Tibial nerve (tissue), 4 donors: ENCODE measurements around the gene ARHGAP1. TPM values are rescaled to one million over a fixed set of nuclear protein-coding genes. Genes with fewer than 3 reads are reported as not detected.

Experiments used
- DNase-seq, 2 donors: peaks; one replicate each; pipeline ENCODE4 v3.0.0-alpha.2; 2019; ENCODE audit warnings: low spot score in 2 of 2
- H3K27ac ChIP-seq, 4 donors: fragments of 200-600 bp; sonication (generic) in 3 of 4; one replicate each; pipeline ENCODE4 v1.5.1; 2017 to 2019; ENCODE audit warnings: mild to moderate bottlenecking in 1 of 4
- H3K27me3 ChIP-seq, 2 donors: fragments of 200-600 bp; sonication (generic) in 1 of 2; one replicate each; pipeline versions ENCODE4 v1.5.1 to v1.6.0; 2017 to 2019
- H3K36me3 ChIP-seq, 3 donors: fragments of 200-600 bp; sonication (generic); one replicate each; pipeline ENCODE4 v1.5.1; 2018 to 2019
- H3K4me1 ChIP-seq, 4 donors: fragments of 200-600 bp; sonication (generic) in 3 of 4; one replicate each; pipeline ENCODE4 v1.5.1; 2017 to 2019
- H3K4me3 ChIP-seq, 4 donors: fragments of 200-600 bp; sonication (generic) in 3 of 4; one replicate each; pipeline ENCODE4 v1.5.1; 2017 to 2019; ENCODE audit warnings: mild to moderate bottlenecking in 1 of 4, moderate library complexity in 1 of 4
- H3K9me3 ChIP-seq, 4 donors: fragments of 200-600 bp; sonication (generic) in 3 of 4; one replicate each; pipeline ENCODE4 v1.5.1; 2017 to 2019
- EP300 ChIP-seq, 2 donors: sonication (generic); formaldehyde crosslinking; IDR thresholded peaks; one replicate each; pipeline ENCODE4 v1.6.1; 2017; ENCODE audit warnings: antibody characterized with exemption in 2 of 2, mild to moderate bottlenecking in 1 of 2
- POLR2A ChIP-seq, 2 donors: fragments of 450-650 bp; IDR thresholded peaks; one replicate each; pipeline ENCODE4 v1.6.1; 2017; ENCODE audit warnings: antibody characterized with exemption in 2 of 2, mild to moderate bottlenecking in 2 of 2, moderate library complexity in 2 of 2
- WGBS, 2 donors: methylation state at CpG; one replicate each; pipeline ENCODE4 v1.1.5; 2018; 5-methylcytosine and 5-hydroxymethylcytosine counted together
- total RNA-seq, 4 donors: library from RNA; depleted of rRNA; stranded (reverse); fragments of >200 nt; gene quantifications; one replicate each; pipeline ENCODE4 v1.1.0, GENCODE V29; 2016
- TF ChIP-seq, protein P1 (sequence below), 5 experiments: fragments of 200-600 bp in 3 of 5; fragments of 450-650 bp in 2 of 5; sonication (generic) in 3 of 5; IDR thresholded peaks; one replicate each; pipeline ENCODE4 v1.5.1; 2016 to 2019; ENCODE audit warnings: antibody characterized with exemption in 5 of 5, mild to moderate bottlenecking in 3 of 5, moderate library complexity in 2 of 5

The ARHGAP1 gene
- total RNA-seq, 4 donors from 2014 or later, result 47.9 to 83.0 (median 59.8) TPM

DNA sequence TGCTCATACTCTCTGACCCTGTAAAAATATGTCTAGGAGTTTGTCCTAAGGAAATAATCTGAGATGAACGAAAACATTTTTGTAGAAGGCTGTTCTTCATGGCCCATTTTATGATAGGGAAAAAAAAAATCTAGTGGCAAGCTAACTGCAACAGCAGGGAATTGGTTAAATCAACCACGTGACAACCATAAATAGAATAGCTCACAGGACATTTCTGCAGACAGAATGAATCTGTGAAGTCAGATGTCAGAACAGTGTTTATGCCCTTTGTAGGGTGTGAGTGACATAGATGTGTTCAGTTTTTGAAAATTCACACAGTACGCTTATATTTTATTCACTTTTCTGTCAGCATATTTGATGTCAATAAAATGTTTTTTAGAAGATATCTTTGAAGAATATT is 16.1 kb downstream of the ARHGAP1 start:
- 40 to 45% methylated on average over 3 of the region's 3 CpGs for WGBS, 2 donors
- peak overlapping the region in 2 of 4 donors; percentile 59 to 79 for H3K27ac ChIP-seq

DNA sequence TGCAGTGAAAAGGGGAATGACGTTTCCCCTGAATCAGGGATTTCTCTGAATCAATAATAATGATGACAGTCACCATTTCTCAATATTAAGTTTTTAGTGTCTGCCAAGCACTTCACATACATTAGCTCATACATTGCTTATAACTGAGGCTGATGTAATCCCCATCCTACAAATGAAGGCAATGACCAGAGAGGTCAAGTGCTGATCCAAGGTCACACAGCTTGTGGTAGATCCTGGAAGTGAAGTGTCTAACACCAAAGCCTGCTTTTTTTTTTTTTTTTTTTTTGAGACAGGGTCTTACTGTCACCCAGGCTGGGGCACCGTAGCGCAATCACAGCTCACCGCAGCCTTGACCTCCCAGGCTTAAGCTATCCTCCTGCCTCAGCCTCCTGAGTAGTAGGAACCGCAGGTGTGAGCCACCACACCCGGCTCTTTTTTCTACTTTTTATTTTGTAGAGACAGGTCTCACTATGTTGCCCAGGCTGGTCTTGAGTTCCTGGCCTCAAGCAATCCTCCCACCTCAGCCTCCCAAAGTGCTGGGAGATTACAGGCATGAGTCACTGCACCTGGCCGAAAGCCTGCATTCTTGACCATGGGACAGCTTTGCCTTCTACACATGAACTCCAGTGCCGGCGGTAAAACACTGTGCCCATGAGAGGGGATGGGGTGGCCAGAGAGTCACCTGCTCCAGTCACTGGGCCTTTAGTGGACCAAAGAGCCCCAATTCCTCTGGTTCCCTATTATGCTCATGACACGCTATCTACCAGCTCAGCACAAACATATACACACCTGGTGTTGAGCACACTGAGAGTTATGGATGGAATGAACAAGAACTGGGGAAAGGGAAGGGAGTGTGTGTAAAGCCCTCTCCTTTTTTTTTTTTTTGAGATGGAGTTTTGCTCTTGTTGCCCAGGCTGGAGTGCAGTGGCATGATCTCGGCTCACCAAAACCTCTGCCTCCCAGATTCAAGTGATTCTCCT is 17.4 kb downstream of the ARHGAP1 start:
- Histone ChIP-seq H3K9me3 (no peaks in the 10 kb centered on the region), H3K4me1 (peaks cover 0 to 22% (median 9%) of the 10 kb centered on the region in 4 donors), H3K4me3 (no peak overlapping the region), H3K27me3 (no peaks in the 10 kb centered on the region), H3K36me3 (peaks cover 3 to 81% (median 45%) of the 10 kb centered on the region in 3 donors), H3K27ac (peak overlapping the region in 2 of 4 donors; percentile 59 to 79)
- DNase-seq, result no peak
- WGBS, 2 donors, result 89 to 96% methylated on average over 11 of the region's 11 CpGs
- TF ChIP-seq, protein P1, sequence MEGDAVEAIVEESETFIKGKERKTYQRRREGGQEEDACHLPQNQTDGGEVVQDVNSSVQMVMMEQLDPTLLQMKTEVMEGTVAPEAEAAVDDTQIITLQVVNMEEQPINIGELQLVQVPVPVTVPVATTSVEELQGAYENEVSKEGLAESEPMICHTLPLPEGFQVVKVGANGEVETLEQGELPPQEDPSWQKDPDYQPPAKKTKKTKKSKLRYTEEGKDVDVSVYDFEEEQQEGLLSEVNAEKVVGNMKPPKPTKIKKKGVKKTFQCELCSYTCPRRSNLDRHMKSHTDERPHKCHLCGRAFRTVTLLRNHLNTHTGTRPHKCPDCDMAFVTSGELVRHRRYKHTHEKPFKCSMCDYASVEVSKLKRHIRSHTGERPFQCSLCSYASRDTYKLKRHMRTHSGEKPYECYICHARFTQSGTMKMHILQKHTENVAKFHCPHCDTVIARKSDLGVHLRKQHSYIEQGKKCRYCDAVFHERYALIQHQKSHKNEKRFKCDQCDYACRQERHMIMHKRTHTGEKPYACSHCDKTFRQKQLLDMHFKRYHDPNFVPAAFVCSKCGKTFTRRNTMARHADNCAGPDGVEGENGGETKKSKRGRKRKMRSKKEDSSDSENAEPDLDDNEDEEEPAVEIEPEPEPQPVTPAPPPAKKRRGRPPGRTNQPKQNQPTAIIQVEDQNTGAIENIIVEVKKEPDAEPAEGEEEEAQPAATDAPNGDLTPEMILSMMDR (IDR thresholded peaks at IDR 0.05), result no peak
- TF ChIP-seq POLR2A (IDR thresholded peaks at IDR 0.05) (no peak), EP300 (IDR thresholded peaks at IDR 0.05) (no peak)

More for the DNA sequence above, 16.1 kb downstream of the ARHGAP1 start:
- Histone ChIP-seq H3K4me3 (no peak overlapping the region), H3K36me3 (peaks cover 3 to 81% (median 35%) of the 10 kb centered on the region in 3 donors), H3K27me3 (no peaks in the 10 kb centered on the region), H3K4me1 (peaks cover 0 to 18% (median 9%) of the 10 kb centered on the region in 4 donors), H3K9me3 (no peaks in the 10 kb centered on the region)
- DNase-seq, result no peak
- TF ChIP-seq, protein P1 (IDR thresholded peaks at IDR 0.05), result no peak
- TF ChIP-seq EP300 (IDR thresholded peaks at IDR 0.05) (no peak), POLR2A (IDR thresholded peaks at IDR 0.05) (no peak)

DNA sequence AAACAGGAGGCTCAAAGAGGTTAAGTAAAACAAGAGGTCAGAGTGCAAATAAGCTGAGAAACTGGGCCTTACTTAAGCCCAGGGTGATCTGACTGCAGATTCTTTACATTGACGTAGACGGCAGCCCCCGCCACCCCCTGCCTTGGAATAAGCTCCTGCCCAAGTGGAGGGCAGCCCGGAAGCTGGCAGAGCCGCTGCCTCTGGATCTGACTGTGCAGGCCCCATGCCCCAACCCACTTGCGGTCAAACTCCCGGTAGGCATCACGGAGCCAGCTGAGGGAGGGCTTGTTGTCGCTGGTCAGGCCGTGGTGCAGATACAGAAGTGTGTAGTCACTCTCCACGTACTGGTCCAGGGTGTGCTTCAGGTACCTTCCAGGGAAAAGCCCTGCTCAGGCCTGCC is 18.6 kb downstream of the ARHGAP1 start:
- no peak for TF ChIP-seq EP300 (IDR thresholded peaks at IDR 0.05)
- TF ChIP-seq, protein P1 (IDR thresholded peaks at IDR 0.05), result no peak
- no peak for TF ChIP-seq POLR2A (IDR thresholded peaks at IDR 0.05)
- Histone ChIP-seq H3K36me3 (peaks cover 3 to 81% (median 36%) of the 10 kb centered on the region in 3 donors), H3K27ac (no peak overlapping the region), H3K9me3 (no peaks in the 10 kb centered on the region), H3K27me3 (no peaks in the 10 kb centered on the region), H3K4me1 (peaks cover 0 to 31% (median 12%) of the 10 kb centered on the region in 4 donors), H3K4me3 (no peak overlapping the region)
- DNase-seq, result no peak
- WGBS, 2 donors, result 85 to 96% methylated on average over 10 to 11 of the region's 11 CpGs

DNA sequence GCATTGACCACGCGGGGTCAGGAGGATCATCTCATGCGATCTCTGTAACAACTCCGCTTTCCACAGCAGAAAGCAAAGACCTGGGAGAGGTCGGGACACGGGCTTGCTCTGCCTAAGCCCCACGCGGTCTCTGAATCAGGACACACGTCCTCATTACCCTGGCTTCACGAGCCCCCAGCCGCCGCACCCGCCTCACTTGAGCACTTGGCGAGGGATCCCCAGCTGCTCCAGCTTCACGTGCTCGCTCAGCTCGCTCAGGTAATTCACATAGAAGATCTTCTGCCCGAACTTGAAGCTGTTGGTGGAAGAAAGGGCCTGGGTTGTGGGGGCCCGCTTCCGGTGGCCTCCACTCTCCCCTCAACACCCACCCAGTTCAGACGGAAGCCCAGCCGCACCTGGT is 19.6 kb downstream of the ARHGAP1 start:
- Histone ChIP-seq H3K27me3 (no peaks in the 10 kb centered on the region), H3K36me3 (peaks cover 3 to 77% (median 35%) of the 10 kb centered on the region in 3 donors), H3K4me3 (no peak overlapping the region), H3K27ac (no peak overlapping the region), H3K9me3 (no peaks in the 10 kb centered on the region), H3K4me1 (peaks cover under 1 to 41% (median 21%) of the 10 kb centered on the region in 4 donors)
- 91 to 93% methylated on average over 20 of the region's 22 CpGs for WGBS, 2 donors
- TF ChIP-seq, protein P1 (IDR thresholded peaks at IDR 0.05), result no peak
- no peak for TF ChIP-seq POLR2A (IDR thresholded peaks at IDR 0.05)
- no peak for TF ChIP-seq EP300 (IDR thresholded peaks at IDR 0.05)
- DNase-seq, result no peak
